ENCODE data around the gene SYCN. TPM values are rescaled to one million over a fixed set of nuclear protein-coding genes. Genes with fewer than 3 reads are reported as not detected.

SYCN gene
- total and polyA plus RNA-seq, 8 donors: not detected

DNA sequence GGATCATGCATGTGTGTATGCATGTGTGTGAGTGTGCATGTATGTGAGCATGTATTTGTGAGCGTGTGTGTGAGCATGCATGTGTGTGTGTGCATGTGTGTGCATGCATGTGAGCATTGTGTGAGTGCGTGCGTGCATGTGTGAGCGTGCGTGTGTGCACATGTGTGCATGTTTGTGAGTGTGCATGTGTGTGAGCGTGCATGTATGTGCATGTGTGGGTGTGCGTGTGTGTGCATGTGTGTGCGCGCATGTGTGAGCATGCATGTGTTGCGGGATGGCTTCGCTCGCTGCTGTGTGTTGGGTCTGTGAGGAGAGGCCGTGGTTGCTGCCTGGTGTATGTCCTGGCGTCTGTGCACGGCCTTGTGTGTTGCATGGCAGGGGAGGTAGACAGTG is 46.1 kb downstream of the SYCN start:
- no peak overlapping the region for H3K27ac ChIP-seq
- no peaks in the 10 kb centered on the region for H3K36me3 ChIP-seq
- H3K4me3 ChIP-seq: no peak overlapping the region
- peaks cover 36 to 66% of the 10 kb centered on the region in 2 donors for H3K4me1 ChIP-seq
- H3K27me3 ChIP-seq: no peaks in the 10 kb centered on the region
- intact Hi-C loops (cut with DNase I): no loop called here
- no peak for TF ChIP-seq CTCF (IDR thresholded peaks at IDR 0.05)
- ATAC-seq (no peak), DNase-seq (peak in 1 of 4 donors; percentile 44)
- no peaks in the 10 kb centered on the region for H3K9me3 ChIP-seq

DNA sequence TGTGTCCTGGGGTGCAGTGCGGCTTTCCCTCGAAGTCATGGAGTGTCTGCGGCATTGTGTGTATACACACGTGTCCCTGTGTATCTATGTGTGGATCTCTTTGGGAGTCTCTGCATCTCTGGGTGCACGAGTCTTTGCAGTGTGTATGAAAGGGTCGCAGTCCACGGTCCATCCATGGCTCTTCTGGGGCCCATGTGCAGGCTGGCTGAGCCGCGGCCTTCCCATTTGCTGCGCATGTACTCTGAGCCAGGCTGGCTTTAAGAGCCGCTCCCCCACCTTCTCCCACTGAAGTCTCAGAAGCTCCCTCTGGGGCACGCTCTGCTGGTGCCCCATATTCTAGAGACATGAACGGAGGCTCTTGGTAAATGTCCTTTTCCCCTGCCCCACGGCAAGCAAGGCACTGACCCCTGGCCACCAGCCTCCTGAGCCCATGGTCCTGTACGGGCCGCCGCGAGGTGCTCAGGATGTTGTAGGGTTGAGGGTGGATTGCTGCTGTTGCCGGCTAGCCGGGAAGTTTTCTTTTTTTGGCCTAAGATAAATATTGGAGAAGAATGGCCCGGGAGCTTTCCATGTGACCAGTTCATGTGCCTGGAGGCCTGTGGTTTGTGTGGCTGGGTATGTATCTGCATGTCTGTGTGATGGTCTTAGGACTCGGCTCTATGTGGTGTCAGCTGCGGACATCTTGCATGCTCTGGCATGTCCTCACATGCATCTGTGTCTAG is 46.6 kb downstream of the SYCN start:
- Histone ChIP-seq H3K4me3 (no peak overlapping the region), H3K9me3 (no peaks in the 10 kb centered on the region), H3K36me3 (no peaks in the 10 kb centered on the region), H3K4me1 (peaks cover 36 to 64% of the 10 kb centered on the region in 2 donors), H3K27me3 (no peaks in the 10 kb centered on the region), H3K27ac (no peak overlapping the region)
- intact Hi-C loops (cut with DNase I): no loop called here
- ATAC-seq (no peak), DNase-seq (no peak)
- TF ChIP-seq CTCF (IDR thresholded peaks at IDR 0.05): no peak

DNA sequence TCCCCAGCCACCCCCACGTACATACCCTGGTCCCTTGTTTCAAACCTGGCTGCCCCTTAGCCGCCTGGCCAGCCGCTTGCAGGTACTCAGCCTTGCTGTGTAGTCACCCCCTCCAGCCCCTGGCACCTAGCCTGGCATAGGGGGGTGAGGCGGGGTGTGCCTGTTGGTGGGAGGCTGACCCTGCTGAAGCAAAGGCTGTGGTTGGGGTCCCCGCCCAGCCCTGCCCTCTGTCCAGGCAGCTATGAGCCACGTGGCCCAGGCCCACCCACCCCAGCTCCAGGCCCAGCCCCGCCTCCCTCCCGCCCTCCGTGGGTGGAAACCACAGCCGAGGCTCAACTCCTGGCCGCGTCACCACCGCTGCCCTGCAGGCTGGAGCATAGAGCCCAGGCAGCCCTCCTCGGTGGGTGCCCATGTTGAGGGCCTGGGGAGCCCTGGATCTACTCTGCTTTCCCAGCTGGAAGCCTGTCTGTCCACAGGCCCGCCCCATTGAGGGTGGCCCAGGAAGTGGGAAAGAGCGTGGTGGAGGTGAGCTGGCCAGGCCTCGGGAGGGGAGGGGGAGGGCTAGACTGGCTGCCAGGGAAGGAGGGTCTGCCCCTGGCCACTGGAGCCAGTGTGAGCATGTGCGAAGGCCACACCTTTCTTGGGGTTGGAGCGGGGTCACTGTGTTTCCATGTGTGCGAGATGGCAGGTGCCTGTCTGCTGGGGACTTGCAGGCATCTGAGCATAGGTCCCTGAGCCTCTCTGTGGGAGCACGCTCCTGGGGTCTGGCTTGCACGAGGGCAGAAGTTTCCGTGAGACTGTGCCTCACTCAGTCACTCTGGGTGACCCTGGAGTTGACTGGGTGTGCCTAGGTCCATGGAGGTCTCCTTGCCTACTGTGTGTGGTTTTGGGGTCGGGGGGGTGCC is 47.5 kb downstream of the SYCN start:
- no peak for TF ChIP-seq CTCF (IDR thresholded peaks at IDR 0.05)
- DNase-seq (peak in 1 of 4 donors; percentile 46), ATAC-seq (peak; percentile 62)
- Histone ChIP-seq H3K9me3 (no peaks in the 10 kb centered on the region), H3K36me3 (no peaks in the 10 kb centered on the region), H3K27me3 (no peaks in the 10 kb centered on the region), H3K27ac (peak overlapping the region in 1 of 2 donors; percentile 2), H3K4me3 (peak overlapping the region in 1 of 2 donors; percentile 5), H3K4me1 (peaks cover 36 to 60% of the 10 kb centered on the region in 2 donors)
- intact Hi-C loops (cut with DNase I): no loop called here

DNA sequence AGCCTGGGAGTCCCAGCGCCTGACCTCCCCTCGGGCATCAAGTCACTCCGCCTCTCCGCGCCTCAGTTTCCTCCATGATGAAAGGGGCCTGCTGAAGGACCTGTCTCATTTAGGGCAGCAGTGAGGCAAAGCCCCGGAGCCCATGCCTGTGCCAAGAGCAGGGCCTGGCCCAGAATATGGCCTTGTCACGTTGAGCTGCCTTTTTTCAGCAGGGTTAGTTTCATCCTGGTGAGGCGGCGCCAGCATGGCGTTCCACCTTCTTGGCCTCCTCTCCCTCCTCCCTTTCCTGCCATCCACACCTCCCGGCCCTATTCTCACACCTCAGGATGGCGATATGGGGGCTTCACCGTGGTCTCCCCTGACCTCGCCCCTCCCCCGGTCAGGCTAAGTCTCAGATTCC is 48.3 kb downstream of the SYCN start:
- ATAC-seq: no peak
- Histone ChIP-seq H3K4me3 (no peak overlapping the region), H3K9me3 (no peaks in the 10 kb centered on the region), H3K4me1 (peaks cover 33 to 52% of the 10 kb centered on the region in 2 donors), H3K27ac (no peak overlapping the region), H3K36me3 (no peaks in the 10 kb centered on the region), H3K27me3 (no peaks in the 10 kb centered on the region)
- DNase-seq: no peak
- intact Hi-C loops (cut with DNase I): no loop called here
- TF ChIP-seq CTCF (IDR thresholded peaks at IDR 0.05): no peak

- intact Hi-C loops (cut with DNase I): no loop called here
- no peak for TF ChIP-seq CTCF (IDR thresholded peaks at IDR 0.05)
- DNase-seq (peak in 1 of 4 donors; percentile 38), ATAC-seq (no peak)
- peaks cover 28 to 47% of the 10 kb centered on the region in 2 donors for H3K4me1 ChIP-seq
- H3K27ac ChIP-seq: no peak overlapping the region
- no peaks in the 10 kb centered on the region for H3K36me3 ChIP-seq
- no peaks in the 10 kb centered on the region for H3K27me3 ChIP-seq
- no peak overlapping the region for H3K4me3 ChIP-seq
- no peaks in the 10 kb centered on the region for H3K9me3 ChIP-seq
Measured at GRCh38 chr19:39155114-39155700, 48.9 kb downstream of the SYCN start.

All from left lung (tissue), 10 donors.